ENCODE measurements around the gene SNX17. TPM values are rescaled to one million over a fixed set of nuclear protein-coding genes. Genes with fewer than 3 reads are reported as not detected.
A peak's percentile ranks its signal among the peaks of the same experiment; 100 is the strongest.

SNX17 gene
- total and polyA plus RNA-seq, 2 of the 13 experiments (the other 11 are each of a cell fraction or from before 2014, with no cell fraction given), result 75.0 to 109 TPM

GRCh38 chr2:27320958-27321543, 49.4 kb upstream of the SNX17 start (continued):
- 0 out of 2 replicates have a peak, but pooled peaks have one; percentile 22 for TF ChIP-seq ZNF800 (CRISPR knock-in tag; IDR thresholded peaks at IDR 0.05)
- TF ChIP-seq KDM3A (CRISPR knock-in tag; IDR thresholded peaks at IDR 0.05; ENCODE audit: low read depth), result peak; percentile 45; the same call in 1 of the 2 replicates
- peak; percentile 92 for TF ChIP-seq MED1 (CRISPR knock-in tag; IDR thresholded peaks at IDR 0.05)
- TF ChIP-seq ZBTB20 (CRISPR knock-in tag; IDR thresholded peaks at IDR 0.05; ENCODE audit: borderline replicate concordance, low read depth), result peak; percentile 63; the same call in 1 of the 2 replicates
- TF ChIP-seq ZKSCAN8 (CRISPR knock-in tag; IDR thresholded peaks at IDR 0.05; ENCODE audit: borderline replicate concordance), result peak; percentile 77; the same call in 1 of the 2 replicates
- no peak for TF ChIP-seq ONECUT2 (CRISPR knock-in tag; IDR thresholded peaks at IDR 0.05)
- TF ChIP-seq ZNF790 (CRISPR knock-in tag; IDR thresholded peaks at IDR 0.05; ENCODE audit: borderline replicate concordance), result no peak
- peak; percentile 82; the same call in 1 of the 2 replicates for TF ChIP-seq KLF11 (CRISPR knock-in tag; IDR thresholded peaks at IDR 0.05)
- TF ChIP-seq ZFP1 (CRISPR knock-in tag; IDR thresholded peaks at IDR 0.05), result peak; percentile 88
- TF ChIP-seq, protein P1, sequence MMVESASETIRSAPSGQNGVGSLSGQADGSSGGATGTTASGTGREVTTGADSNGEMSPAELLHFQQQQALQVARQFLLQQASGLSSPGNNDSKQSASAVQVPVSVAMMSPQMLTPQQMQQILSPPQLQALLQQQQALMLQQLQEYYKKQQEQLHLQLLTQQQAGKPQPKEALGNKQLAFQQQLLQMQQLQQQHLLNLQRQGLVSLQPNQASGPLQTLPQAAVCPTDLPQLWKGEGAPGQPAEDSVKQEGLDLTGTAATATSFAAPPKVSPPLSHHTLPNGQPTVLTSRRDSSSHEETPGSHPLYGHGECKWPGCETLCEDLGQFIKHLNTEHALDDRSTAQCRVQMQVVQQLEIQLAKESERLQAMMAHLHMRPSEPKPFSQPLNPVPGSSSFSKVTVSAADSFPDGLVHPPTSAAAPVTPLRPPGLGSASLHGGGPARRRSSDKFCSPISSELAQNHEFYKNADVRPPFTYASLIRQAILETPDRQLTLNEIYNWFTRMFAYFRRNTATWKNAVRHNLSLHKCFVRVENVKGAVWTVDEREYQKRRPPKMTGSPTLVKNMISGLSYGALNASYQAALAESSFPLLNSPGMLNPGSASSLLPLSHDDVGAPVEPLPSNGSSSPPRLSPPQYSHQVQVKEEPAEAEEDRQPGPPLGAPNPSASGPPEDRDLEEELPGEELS (CRISPR knock-in tag; IDR thresholded peaks at IDR 0.05), result peak; percentile 52
- TF ChIP-seq, protein P2, sequence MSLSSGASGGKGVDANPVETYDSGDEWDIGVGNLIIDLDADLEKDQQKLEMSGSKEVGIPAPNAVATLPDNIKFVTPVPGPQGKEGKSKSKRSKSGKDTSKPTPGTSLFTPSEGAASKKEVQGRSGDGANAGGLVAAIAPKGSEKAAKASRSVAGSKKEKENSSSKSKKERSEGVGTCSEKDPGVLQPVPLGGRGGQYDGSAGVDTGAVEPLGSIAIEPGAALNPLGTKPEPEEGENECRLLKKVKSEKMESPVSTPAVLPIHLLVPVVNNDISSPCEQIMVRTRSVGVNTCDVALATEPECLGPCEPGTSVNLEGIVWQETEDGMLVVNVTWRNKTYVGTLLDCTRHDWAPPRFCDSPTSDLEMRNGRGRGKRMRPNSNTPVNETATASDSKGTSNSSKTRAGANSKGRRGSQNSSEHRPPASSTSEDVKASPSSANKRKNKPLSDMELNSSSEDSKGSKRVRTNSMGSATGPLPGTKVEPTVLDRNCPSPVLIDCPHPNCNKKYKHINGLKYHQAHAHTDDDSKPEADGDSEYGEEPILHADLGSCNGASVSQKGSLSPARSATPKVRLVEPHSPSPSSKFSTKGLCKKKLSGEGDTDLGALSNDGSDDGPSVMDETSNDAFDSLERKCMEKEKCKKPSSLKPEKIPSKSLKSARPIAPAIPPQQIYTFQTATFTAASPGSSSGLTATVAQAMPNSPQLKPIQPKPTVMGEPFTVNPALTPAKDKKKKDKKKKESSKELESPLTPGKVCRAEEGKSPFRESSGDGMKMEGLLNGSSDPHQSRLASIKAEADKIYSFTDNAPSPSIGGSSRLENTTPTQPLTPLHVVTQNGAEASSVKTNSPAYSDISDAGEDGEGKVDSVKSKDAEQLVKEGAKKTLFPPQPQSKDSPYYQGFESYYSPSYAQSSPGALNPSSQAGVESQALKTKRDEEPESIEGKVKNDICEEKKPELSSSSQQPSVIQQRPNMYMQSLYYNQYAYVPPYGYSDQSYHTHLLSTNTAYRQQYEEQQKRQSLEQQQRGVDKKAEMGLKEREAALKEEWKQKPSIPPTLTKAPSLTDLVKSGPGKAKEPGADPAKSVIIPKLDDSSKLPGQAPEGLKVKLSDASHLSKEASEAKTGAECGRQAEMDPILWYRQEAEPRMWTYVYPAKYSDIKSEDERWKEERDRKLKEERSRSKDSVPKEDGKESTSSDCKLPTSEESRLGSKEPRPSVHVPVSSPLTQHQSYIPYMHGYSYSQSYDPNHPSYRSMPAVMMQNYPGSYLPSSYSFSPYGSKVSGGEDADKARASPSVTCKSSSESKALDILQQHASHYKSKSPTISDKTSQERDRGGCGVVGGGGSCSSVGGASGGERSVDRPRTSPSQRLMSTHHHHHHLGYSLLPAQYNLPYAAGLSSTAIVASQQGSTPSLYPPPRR (CRISPR knock-in tag; IDR thresholded peaks at IDR 0.05; ENCODE audit: borderline replicate concordance), result peak; percentile 64; the same call in 1 of the 2 replicates
- 0 out of 2 replicates have a peak, but pooled peaks have one; percentile 27 for TF ChIP-seq HIVEP1 (CRISPR knock-in tag; IDR thresholded peaks at IDR 0.05)
- TF ChIP-seq TCF12 (IDR thresholded peaks at IDR 0.05), result no peak
- no peak for TF ChIP-seq TCF12 (CRISPR knock-in tag; IDR thresholded peaks at IDR 0.05)
- peak; percentile 56; the same call in 1 of the 2 replicates for TF ChIP-seq KDM4B (CRISPR knock-in tag; IDR thresholded peaks at IDR 0.05)
- 0 out of 2 replicates have a peak, but pooled peaks have one; percentile 65 for TF ChIP-seq ZNF232 (CRISPR knock-in tag; IDR thresholded peaks at IDR 0.05; ENCODE audit: borderline replicate concordance)
- TF ChIP-seq ZNF607 (CRISPR knock-in tag; IDR thresholded peaks at IDR 0.05; ENCODE audit: borderline replicate concordance), result 0 out of 2 replicates have a peak, but pooled peaks have one; percentile 12
- 0 out of 2 replicates have a peak, but pooled peaks have one; percentile 24 for TF ChIP-seq FOXC1 (CRISPR knock-in tag; IDR thresholded peaks at IDR 0.05; ENCODE audit: borderline replicate concordance)
- no peak for TF ChIP-seq CEBPB (IDR thresholded peaks at IDR 0.05; ENCODE audit: borderline replicate concordance, low read depth, low read length)
- TF ChIP-seq ZKSCAN1 (IDR thresholded peaks at IDR 0.05; ENCODE audit: low read length), result 0 out of 2 replicates have a peak, but pooled peaks have one; percentile 54

Measured in HepG2 (cell line).